Measurements from ENCODE around the gene CRHBP. TPM values are rescaled to one million over a fixed set of nuclear protein-coding genes. Genes with fewer than 3 reads are reported as not detected.

The CRHBP gene
- total RNA-seq, 1 experiment from 2014 or later: not detected

DNA sequence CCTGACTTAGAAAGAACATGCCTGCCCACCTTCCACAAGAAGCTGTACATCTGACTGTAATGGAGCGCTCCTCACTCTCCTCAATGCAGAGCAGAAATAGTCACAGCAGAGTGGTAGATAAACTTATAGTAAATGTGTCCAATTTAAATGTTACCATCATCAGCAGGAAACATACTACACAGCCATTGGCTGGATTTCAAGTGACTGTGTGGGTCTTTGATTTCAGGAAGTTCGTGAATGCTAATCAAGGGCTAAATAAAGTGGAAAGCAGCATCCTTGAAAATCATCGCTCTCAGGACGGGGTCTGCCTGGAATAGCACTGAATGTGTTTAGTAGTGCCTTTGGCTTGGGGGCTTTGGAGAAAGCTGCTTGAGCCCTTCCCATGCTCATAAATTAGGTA lies 32.4 kb upstream of the CRHBP start:
- H3K27me3 Mint-ChIP-seq (ENCODE audit: unreplicated experiment): peaks cover 37% of the 10 kb centered on the region
- no peaks in the 10 kb centered on the region for H3K36me3 Mint-ChIP-seq (ENCODE audit: insufficient read depth, unreplicated experiment)
- CTCF ChIA-PET: interaction anchor here (0.6 to 1.6 kb wide), 2 partner anchors 8 to 67 kb away, joined by 3 read pairs; no protein-coding TSS in a partner anchor
- intact Hi-C loops (cut with micrococcal nuclease; ENCODE audit: unreplicated experiment): no loop called here
- H3K27ac Mint-ChIP-seq (ENCODE audit: unreplicated experiment): no peak overlapping the region
- H3K9me3 Mint-ChIP-seq (ENCODE audit: low read depth, unreplicated experiment): no peaks in the 10 kb centered on the region
- H3K4me3 Mint-ChIP-seq (ENCODE audit: low read depth, unreplicated experiment): no peak overlapping the region
- TF ChIP-seq, protein P1, sequence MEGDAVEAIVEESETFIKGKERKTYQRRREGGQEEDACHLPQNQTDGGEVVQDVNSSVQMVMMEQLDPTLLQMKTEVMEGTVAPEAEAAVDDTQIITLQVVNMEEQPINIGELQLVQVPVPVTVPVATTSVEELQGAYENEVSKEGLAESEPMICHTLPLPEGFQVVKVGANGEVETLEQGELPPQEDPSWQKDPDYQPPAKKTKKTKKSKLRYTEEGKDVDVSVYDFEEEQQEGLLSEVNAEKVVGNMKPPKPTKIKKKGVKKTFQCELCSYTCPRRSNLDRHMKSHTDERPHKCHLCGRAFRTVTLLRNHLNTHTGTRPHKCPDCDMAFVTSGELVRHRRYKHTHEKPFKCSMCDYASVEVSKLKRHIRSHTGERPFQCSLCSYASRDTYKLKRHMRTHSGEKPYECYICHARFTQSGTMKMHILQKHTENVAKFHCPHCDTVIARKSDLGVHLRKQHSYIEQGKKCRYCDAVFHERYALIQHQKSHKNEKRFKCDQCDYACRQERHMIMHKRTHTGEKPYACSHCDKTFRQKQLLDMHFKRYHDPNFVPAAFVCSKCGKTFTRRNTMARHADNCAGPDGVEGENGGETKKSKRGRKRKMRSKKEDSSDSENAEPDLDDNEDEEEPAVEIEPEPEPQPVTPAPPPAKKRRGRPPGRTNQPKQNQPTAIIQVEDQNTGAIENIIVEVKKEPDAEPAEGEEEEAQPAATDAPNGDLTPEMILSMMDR (IDR thresholded peaks at IDR 0.05; ENCODE audit: unreplicated experiment): no peak
- H3K4me1 Mint-ChIP-seq (ENCODE audit: low read depth, unreplicated experiment): no peaks in the 10 kb centered on the region
- no TSS peak for BruUV-seq (replicated peaks)
- DNase-seq: no peak

DNA sequence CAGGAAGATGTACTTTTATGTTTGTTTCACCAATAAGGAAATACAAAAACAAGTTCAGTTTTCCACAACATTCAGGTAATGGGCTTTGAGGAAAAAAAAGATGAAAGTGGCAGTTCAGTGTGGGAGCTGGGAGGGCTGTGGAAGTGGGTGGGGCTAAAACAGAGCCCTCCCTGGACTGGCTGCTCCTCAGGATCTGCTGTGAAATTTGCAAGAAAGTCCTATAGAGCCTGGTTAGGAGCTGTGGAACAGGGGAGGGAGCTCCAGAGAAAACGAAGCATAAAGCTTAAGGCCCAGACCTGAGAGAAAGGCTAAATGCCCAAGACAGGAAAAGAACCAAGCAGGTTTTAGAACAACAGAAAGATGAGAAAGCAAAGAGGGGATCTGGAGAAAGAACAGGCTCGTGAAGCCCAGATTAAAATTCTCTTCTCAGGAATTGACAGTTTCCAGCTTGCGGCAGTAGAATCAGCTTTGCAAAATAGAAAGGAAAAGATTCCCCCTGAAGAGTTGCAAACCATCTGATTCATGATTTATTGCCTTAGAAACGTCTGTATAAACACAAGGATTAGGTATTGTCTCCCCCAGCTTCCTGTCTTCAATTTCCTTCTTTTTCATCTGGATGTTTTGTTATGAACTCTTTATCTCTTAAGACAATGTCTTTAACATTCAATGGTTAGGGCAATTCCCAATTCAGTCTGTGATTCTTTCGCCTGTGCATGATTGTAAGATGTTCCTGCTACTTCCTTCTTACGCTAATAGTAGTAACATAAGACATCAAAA lies 26.3 kb upstream of the CRHBP start:
- H3K4me1 Mint-ChIP-seq (ENCODE audit: low read depth, unreplicated experiment): no peaks in the 10 kb centered on the region
- TF ChIP-seq, protein P1 (IDR thresholded peaks at IDR 0.05; ENCODE audit: unreplicated experiment): no peak

GRCh38 chr5:76927961-76928360 lies 24.9 kb upstream of the CRHBP start:
- peaks cover 87% of the 10 kb centered on the region for H3K27me3 Mint-ChIP-seq (ENCODE audit: unreplicated experiment)
- H3K27ac Mint-ChIP-seq (ENCODE audit: unreplicated experiment): no peak overlapping the region
- H3K36me3 Mint-ChIP-seq (ENCODE audit: insufficient read depth, unreplicated experiment): no peaks in the 10 kb centered on the region
- H3K4me1 Mint-ChIP-seq (ENCODE audit: low read depth, unreplicated experiment): no peaks in the 10 kb centered on the region
- no peak overlapping the region for H3K4me3 Mint-ChIP-seq (ENCODE audit: low read depth, unreplicated experiment)
- intact Hi-C loops (cut with micrococcal nuclease; ENCODE audit: unreplicated experiment): no loop called here
- CTCF ChIA-PET: interaction anchor here (0.7 kb wide), 1 partner anchor 8 kb away, joined by 3 read pairs; no protein-coding TSS in a partner anchor
- no peak for DNase-seq
- H3K9me3 Mint-ChIP-seq (ENCODE audit: low read depth, unreplicated experiment): no peaks in the 10 kb centered on the region
- BruUV-seq (replicated peaks): no TSS peak
- TF ChIP-seq, protein P1 (IDR thresholded peaks at IDR 0.05; ENCODE audit: unreplicated experiment): no peak

More for the DNA sequence above, 26.3 kb upstream of the CRHBP start:
- H3K27ac Mint-ChIP-seq (ENCODE audit: unreplicated experiment): no peak overlapping the region
- CTCF ChIA-PET: no interaction called here
- no peak overlapping the region for H3K4me3 Mint-ChIP-seq (ENCODE audit: low read depth, unreplicated experiment)
- H3K36me3 Mint-ChIP-seq (ENCODE audit: insufficient read depth, unreplicated experiment): no peaks in the 10 kb centered on the region
- no peak for DNase-seq
- H3K27me3 Mint-ChIP-seq (ENCODE audit: unreplicated experiment): peaks cover 82% of the 10 kb centered on the region
- intact Hi-C loops (cut with micrococcal nuclease; ENCODE audit: unreplicated experiment): no loop called here
- no TSS peak for BruUV-seq (replicated peaks)
- H3K9me3 Mint-ChIP-seq (ENCODE audit: low read depth, unreplicated experiment): no peaks in the 10 kb centered on the region

DNA sequence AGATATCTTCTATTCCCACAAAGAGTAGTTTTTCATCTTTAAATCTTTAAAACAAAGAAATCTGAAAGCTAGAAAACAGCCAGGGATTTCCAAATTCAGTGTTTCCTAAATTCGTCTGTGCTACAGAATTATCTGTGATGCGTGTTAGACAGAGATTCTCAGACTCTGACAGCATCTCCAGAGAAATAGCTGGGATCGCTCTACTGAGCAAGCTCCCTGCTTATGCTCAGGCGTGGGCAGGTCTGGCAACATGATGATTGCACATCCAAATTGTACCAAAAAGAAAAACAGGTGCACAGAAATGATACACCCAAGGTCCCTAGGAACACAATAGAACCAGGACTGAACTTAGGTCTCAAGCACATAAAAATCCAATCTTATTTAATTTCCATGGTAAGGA lies 22.8 kb upstream of the CRHBP start:
- Mint-ChIP-seq H3K27me3 (ENCODE audit: unreplicated experiment) (peaks cover 66% of the 10 kb centered on the region), H3K4me1 (ENCODE audit: low read depth, unreplicated experiment) (no peaks in the 10 kb centered on the region)
- CTCF ChIA-PET: no interaction called here

More for the DNA sequence above, 22.8 kb upstream of the CRHBP start:
- no peak overlapping the region for H3K27ac Mint-ChIP-seq (ENCODE audit: unreplicated experiment)
- no peak for DNase-seq
- no peaks in the 10 kb centered on the region for H3K36me3 Mint-ChIP-seq (ENCODE audit: insufficient read depth, unreplicated experiment)
- TF ChIP-seq, protein P1 (IDR thresholded peaks at IDR 0.05; ENCODE audit: unreplicated experiment): no peak
- no TSS peak for BruUV-seq (replicated peaks)
- no peaks in the 10 kb centered on the region for H3K9me3 Mint-ChIP-seq (ENCODE audit: low read depth, unreplicated experiment)
- intact Hi-C loops (cut with micrococcal nuclease; ENCODE audit: unreplicated experiment): no loop called here
- H3K4me3 Mint-ChIP-seq (ENCODE audit: low read depth, unreplicated experiment): no peak overlapping the region
